ENCODE results near the gene MAEL.

GRCh38 chr1:167043752-167044488, 54.8 kb downstream of the MAEL start:
- TF ChIP-seq CTCF (IDR thresholded peaks at IDR 0.05) (no peak), EP300 (IDR thresholded peaks at IDR 0.05) (no peak), POLR2A (IDR thresholded peaks at IDR 0.05) (no peak)

All from suprapubic skin (tissue), 3 donors.